HG03460 (cell line): Measurements from ENCODE around the gene UVRAG.

Experiments used
- ATAC-seq: cut with Tn5 transposase; IDR thresholded peaks from one replicate; pipeline ENCODE4 v1.9.1; 2021; ENCODE audit not compliant: unreplicated experiment

The UVRAG gene

GRCh38 chr11:75802913-75803820 lies 11.8 kb upstream of the UVRAG start:
- ATAC-seq: peak; percentile 53

GRCh38 chr11:75809111-75809510 lies 5.9 kb upstream of the UVRAG start:
- no peak for ATAC-seq

DNA sequence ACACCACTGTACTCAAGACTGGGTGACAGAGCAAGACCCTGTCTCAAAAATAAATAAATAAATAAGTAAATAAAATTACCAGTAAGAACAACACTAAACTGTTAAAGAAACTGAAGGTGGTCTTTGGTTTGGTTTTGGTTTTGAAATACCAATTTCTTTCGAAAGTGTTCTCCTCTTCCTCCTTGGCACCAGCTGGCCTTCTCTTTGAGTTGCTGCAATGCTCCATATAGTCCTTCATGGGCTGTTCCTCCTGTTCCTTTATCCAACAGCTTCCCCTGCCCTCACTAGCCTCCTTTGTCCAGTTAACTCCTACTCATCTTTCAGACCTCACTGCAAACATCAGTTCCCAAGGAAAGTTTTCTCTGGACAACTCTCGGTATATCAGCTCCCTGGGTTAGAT lies 5.0 kb upstream of the UVRAG start:
- no peak for ATAC-seq

- no peak for ATAC-seq
Observed at GRCh38 chr11:75810637-75811390, 4.2 kb upstream of the UVRAG start.

DNA sequence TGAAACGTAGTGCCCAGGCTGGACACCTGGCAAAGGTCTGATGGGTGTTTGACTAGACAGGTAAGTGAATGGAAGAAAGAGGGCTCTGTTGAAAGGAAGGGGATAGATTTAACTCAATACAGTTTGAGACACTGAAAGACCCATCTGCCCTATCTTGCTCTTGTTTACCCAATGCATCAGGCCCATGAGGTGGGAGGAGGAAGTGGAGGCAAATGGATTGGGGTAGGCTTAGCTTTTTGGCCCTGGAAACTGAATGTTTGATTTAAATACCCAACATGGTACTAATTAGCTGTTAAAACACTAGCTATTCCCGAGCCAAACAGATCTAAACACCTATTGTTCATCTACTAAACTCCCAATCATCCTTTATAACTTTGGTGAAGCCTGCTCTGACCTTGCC lies 3.5 kb upstream of the UVRAG start:
- ATAC-seq: no peak

DNA sequence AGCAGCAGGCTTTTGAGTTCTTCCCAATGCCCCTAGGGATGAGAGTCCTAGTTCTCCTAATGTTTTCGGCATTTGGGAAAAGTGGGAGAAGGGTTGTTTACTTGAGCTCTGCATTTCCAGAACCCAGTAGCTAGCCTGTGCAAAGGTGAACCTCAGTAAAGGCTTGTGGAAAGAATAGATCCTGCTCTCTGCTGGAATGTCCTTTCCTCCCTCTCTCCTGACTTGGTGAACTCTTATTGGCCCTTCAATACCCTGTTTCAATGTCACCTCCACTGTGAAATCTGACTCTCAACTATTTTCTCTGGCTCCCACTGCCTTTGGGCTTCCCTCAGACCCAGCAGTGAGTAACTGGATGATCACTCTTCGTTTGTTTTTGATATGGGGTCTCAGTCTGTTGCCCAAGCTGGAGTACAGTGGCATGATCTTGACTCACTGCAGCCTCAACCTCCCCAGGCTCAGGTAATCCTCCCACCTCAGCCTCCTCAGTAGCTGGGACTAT lies 2.4 kb upstream of the UVRAG start:
- ATAC-seq: no peak

DNA sequence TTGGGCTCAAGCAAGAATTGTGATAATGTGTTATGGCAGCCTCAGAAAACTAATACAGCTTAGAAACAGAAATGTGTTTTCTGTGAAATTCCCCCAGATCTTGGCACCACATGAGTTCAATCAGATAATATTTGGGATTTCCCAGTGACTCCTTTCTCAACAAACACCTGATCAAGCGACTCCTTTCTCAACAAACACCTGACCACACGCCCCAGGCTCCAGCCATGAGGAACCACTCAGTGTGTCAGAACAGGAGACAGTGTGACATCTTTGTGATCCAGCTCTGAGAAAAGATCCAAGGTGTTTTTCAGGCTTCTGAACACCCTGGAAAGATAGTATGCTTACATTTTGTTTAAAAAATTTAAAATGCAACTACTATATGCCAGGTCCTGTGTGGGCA lies 1.9 kb upstream of the UVRAG start:
- ATAC-seq: no peak

DNA sequence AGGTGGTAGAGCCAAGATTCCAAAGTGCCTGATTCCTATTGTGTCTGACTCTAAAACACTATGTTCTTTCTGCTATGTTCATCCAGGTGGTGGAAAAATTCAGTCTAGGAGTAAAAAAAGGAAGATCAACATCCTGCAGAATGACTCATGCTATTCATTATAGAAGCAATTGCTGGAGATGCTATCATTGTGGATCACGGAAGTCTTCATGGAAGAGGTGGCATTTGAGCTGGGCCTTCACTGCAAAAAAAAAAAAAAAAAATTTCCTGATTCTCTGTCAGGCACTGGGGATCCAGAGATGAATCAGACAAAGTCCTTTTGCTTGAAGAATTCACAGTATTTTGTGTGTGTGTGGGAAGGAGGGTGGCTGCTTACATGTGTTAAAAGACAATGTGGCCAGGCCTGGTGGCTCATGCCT lies 1.4 kb upstream of the UVRAG start:
- no peak for ATAC-seq

GRCh38 chr11:75814363-75814676 lies 690 bp upstream of the UVRAG start:
- ATAC-seq: peak; percentile 24

DNA sequence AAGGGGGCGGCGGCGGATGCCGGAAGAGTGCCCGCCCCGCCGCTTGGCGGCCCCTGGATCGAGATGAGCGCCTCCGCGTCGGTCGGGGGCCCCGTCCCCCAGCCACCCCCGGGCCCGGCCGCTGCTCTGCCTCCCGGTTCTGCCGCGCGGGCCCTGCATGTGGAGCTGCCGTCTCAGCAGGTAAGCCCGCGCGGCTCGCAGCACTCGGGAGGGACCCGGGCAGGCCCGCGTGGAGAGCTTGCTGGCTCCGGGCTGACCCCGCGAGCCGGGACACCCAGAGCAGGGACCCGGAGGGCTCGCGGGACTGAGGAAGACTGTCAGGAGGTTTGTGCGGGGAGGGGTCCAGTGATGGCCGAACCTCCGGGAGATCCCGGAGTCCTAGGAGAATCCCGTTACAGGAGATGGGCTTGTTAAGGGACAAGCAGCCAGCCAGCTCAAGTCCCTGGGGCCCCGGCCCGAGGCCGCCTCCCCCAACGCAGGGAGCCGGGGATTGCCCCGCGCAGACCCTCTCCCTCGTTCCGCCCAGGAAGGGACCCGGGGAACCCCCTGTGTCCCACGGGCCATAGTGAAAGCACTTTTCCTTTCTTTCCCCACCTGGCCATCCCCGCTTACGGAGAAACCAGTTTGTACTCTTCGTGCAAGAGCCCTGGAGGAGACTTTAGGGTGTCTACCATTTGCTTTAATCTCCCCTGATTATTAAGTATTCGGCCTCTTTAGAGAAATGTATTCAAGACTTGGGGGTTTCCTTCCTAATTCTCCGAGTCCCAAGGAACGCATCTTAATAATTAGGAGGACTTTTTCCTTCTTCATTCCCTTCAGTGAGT lies 547 bp downstream of the UVRAG start:
- peak; percentile 14 for ATAC-seq

- no peak for ATAC-seq
Observed at GRCh38 chr11:75816561-75817239, 1.7 kb downstream of the UVRAG start.

- no peak for ATAC-seq
Observed at GRCh38 chr11:75820645-75821044, 5.6 kb downstream of the UVRAG start.

GRCh38 chr11:75821202-75821601 lies 6.2 kb downstream of the UVRAG start:
- ATAC-seq: no peak

GRCh38 chr11:75822541-75822940 lies 7.5 kb downstream of the UVRAG start:
- no peak for ATAC-seq

- ATAC-seq: no peak
Observed at GRCh38 chr11:75823415-75823814, 8.4 kb downstream of the UVRAG start.

DNA sequence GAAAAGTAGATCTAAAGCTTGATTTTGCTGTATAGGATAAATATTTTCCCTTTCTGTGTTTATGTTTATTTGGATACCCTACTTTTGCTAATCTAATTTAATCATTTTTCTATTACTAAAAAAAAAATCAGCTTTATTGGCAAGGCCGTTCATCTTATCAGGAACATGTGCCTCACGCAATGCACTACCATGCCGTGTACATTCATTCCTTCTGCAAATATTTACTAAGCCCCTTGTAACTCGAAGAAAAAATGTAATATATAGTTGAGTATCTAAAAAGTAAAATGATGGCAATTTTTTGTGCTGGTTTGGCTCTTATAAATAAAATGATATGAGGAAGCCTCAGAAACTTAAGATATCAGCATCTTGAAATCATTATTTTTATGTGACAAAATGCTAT lies 8.9 kb downstream of the UVRAG start:
- peak; percentile 9 for ATAC-seq

- ATAC-seq: no peak
Observed at GRCh38 chr11:75826461-75827230, 11.6 kb downstream of the UVRAG start.

GRCh38 chr11:75827562-75827961 lies 12.6 kb downstream of the UVRAG start:
- ATAC-seq: no peak

DNA sequence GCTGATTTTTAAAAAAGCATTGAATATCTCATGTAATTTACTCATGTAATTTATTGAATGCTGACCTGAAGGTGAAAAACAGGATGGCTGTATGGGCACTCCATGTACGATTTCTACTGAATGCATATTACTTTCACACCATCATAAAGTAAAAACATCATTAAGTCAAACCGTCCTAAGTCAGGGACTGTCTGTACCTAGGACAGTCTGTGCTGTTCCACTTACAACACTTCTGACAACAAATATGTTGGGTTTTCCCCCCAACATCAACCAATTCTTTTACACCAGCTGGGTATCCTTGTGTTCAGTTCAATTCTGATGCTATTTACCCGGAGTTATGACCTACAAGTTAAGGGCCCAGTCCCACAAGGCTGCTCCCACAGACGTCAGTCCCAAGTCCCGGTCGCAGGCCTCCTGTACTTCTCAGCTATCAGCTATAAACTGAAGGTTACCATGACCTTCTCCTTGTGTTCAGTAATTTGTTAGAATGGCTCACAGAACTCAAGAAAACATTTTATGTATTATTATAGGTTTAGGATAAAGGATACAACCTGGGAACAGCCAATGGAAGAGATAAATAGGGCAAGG lies 17.0 kb downstream of the UVRAG start:
- no peak for ATAC-seq

DNA sequence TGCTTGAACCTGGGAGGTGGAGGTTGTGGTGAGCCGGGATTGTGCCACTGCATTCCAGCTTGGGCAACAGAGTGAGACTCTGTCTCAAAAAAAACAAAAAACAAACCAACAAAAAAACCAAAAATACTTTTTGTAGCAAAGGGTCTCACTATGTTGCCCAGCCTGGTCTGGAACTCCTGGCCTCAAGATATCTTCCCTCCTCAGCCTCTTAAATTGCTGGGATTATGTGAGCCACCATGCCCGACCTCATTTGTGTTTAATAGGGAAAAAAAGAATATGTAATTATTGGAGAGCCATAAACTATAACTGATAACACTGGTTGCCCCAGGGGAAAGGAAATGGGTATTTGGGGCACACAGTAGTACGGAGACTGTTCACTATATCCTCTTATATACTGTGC lies 19.7 kb downstream of the UVRAG start:
- ATAC-seq: no peak
